GM19328 (cell line): Measurements from ENCODE around the gene CA9.

Experiments used
- ATAC-seq: cut with Tn5 transposase; IDR thresholded peaks from one replicate; pipeline ENCODE4 v1.9.1; 2021; ENCODE audit warnings: mild to moderate bottlenecking, moderate library complexity; ENCODE audit not compliant: unreplicated experiment

CA9 gene

GRCh38 chr9:35714123-35714522 is 40.4 kb downstream of the CA9 start:
- ATAC-seq = no peak

- no peak for ATAC-seq
Observed at GRCh38 chr9:35714579-35715252, 41.0 kb downstream of the CA9 start.

GRCh38 chr9:35716230-35716629 is 42.5 kb downstream of the CA9 start:
- no peak for ATAC-seq

- no peak for ATAC-seq
Observed at GRCh38 chr9:35717132-35717870, 43.6 kb downstream of the CA9 start.

- no peak for ATAC-seq
Observed at GRCh38 chr9:35718721-35719511, 45.2 kb downstream of the CA9 start.

- no peak for ATAC-seq
Observed at GRCh38 chr9:35719546-35719945, 45.8 kb downstream of the CA9 start.

- ATAC-seq = no peak
Observed at GRCh38 chr9:35723426-35723825, 49.7 kb downstream of the CA9 start.

- no peak for ATAC-seq
Observed at GRCh38 chr9:35723908-35724307, 50.2 kb downstream of the CA9 start.

- ATAC-seq = no peak
Observed at GRCh38 chr9:35725362-35725761, 51.6 kb downstream of the CA9 start.

- no peak for ATAC-seq
Observed at GRCh38 chr9:35726931-35727330, 53.2 kb downstream of the CA9 start.

GRCh38 chr9:35727676-35728040 is 53.9 kb downstream of the CA9 start:
- ATAC-seq = no peak

- ATAC-seq = no peak
Observed at GRCh38 chr9:35728041-35728971, 54.6 kb downstream of the CA9 start.

GRCh38 chr9:35729101-35729500 is 55.4 kb downstream of the CA9 start:
- no peak for ATAC-seq

- ATAC-seq = no peak
Observed at GRCh38 chr9:35729700-35730485, 56.2 kb downstream of the CA9 start.

GRCh38 chr9:35730486-35730854 is 56.7 kb downstream of the CA9 start:
- no peak for ATAC-seq
